Neural cell (in vitro differentiated cells): ENCODE data around the gene AEN. TPM values are rescaled to one million over a fixed set of nuclear protein-coding genes. Genes with fewer than 3 reads are reported as not detected.
"Not testable (repeated sequence)": the region's sequence is repeated elsewhere in the genome, so short reads cannot be mapped to it uniquely, and the experiment has no call there.

Experiments used
- H2AFZ ChIP-seq: fragments of 200-600, 300-800 bp; sonication (generic), shearing (Covaris generic); 2 replicates; pipeline ENCODE4 v1.6.0; 2014; ENCODE audit warnings: low read depth, mild to moderate bottlenecking, antibody characterized with exemption, low read length, moderate library complexity
- H3F3A ChIP-seq: fragments of 200-600 bp; shearing (Covaris generic); 2 replicates; pipeline ENCODE4 v1.6.1; 2016; ENCODE audit warnings: mild to moderate bottlenecking, moderate library complexity, mixed read lengths, antibody characterized with exemption, low read length; ENCODE audit not compliant: insufficient read depth, poor library complexity, severe bottlenecking
- H3K27ac ChIP-seq: fragments of 200-600, 300-800 bp; sonication (generic), shearing (Covaris generic); 2 replicates; pipeline ENCODE4 v1.5.1; 2014; ENCODE audit warnings: mild to moderate bottlenecking, low read length, moderate library complexity
- H3K27me3 ChIP-seq: fragments of 300-800, 200-600 bp; sonication (generic), shearing (Covaris generic); 2 replicates; pipeline ENCODE4 v1.6.0; 2014; ENCODE audit warnings: mild to moderate bottlenecking, low read depth, low read length, moderate library complexity; ENCODE audit not compliant: insufficient read depth
- H3K36me3 ChIP-seq: fragments of 300-800, 200-600 bp; sonication (generic), shearing (Covaris generic); 2 replicates; pipeline ENCODE4 v1.5.1; 2014; ENCODE audit warnings: mild to moderate bottlenecking, antibody characterized with exemption, low read length, moderate library complexity; ENCODE audit not compliant: insufficient read depth
- H3K4me2 ChIP-seq: fragments of 300-800, 200-600 bp; sonication (generic), shearing (Covaris generic); 2 replicates; pipeline ENCODE4 v1.6.0; 2014; ENCODE audit warnings: mild to moderate bottlenecking, low read length
- H3K4me3 ChIP-seq: fragments of 300-800, 200-600 bp; sonication (generic), shearing (Covaris generic); 2 replicates; pipeline ENCODE4 v1.5.1; 2014; ENCODE audit warnings: mild to moderate bottlenecking, low read length, moderate library complexity
- H3K79me2 ChIP-seq: fragments of 200-600 bp; shearing (Covaris generic); replicated peaks from 2 replicates; pipeline ENCODE4 v1.6.0; 2014; ENCODE audit warnings: mild to moderate bottlenecking, low read length, moderate library complexity; ENCODE audit not compliant: insufficient read depth
- H3K9ac ChIP-seq: fragments of 300-800, 200-600 bp; sonication (generic), shearing (Covaris generic); 2 replicates; pipeline ENCODE4 v1.6.1; 2016; ENCODE audit warnings: mild to moderate bottlenecking, low read length, mixed read lengths
- H3K9me2 ChIP-seq: fragments of 200-600 bp; shearing (Covaris generic); 2 replicates; pipeline ENCODE4 v1.6.1; 2016; ENCODE audit warnings: mild to moderate bottlenecking, low read length, mixed read lengths; ENCODE audit not compliant: insufficient read depth
- H3K9me3 ChIP-seq: fragments of 200-600, 300-800 bp; sonication (generic), shearing (Covaris generic); 2 replicates; pipeline ENCODE4 v1.6.1; 2016; ENCODE audit warnings: mild to moderate bottlenecking, mixed run types, low read length, moderate library complexity, mixed read lengths
- H4K20me1 ChIP-seq: fragments of 200-600 bp; shearing (Covaris generic); 2 replicates; pipeline ENCODE4 v1.6.1; 2016; ENCODE audit warnings: mild to moderate bottlenecking, mixed run types; ENCODE audit not compliant: insufficient read depth
- CTCF ChIP-seq: fragments of 450-650 bp; IDR thresholded peaks from 2 replicates; pipeline ENCODE4 v1.5.1; 2014; ENCODE audit warnings: antibody characterized with exemption, mild to moderate bottlenecking, moderate library complexity; ENCODE audit not compliant: poor library complexity, severe bottlenecking
- EP300 ChIP-seq: fragments of 450-650 bp; conservative IDR thresholded peaks from 2 replicates; pipeline ENCODE4 v1.6.1; 2014; ENCODE audit warnings: antibody characterized with exemption, mild to moderate bottlenecking, moderate library complexity; ENCODE audit not compliant: poor library complexity, severe bottlenecking
- EZH2 ChIP-seq: fragments of 200-600, 300-800 bp; shearing (Covaris generic), sonication (generic); IDR thresholded peaks from 2 replicates; pipeline ENCODE4 v1.6.1; 2014; ENCODE audit warnings: antibody characterized with exemption, low read length, borderline replicate concordance, mild to moderate bottlenecking; ENCODE audit not compliant: insufficient read depth, poor library complexity, severe bottlenecking
- MXI1 ChIP-seq: fragments of 450-650 bp; conservative IDR thresholded peaks from 2 replicates; pipeline ENCODE4 v1.6.1; 2014; ENCODE audit warnings: antibody characterized with exemption, mild to moderate bottlenecking; ENCODE audit not compliant: poor library complexity, severe bottlenecking
- POLR2AphosphoS5 ChIP-seq: IDR thresholded peaks from 2 replicates; pipeline ENCODE4 v1.6.1; 2012
- RAD21 ChIP-seq: fragments of 450-650 bp; conservative IDR thresholded peaks from 2 replicates; pipeline ENCODE4 v1.6.1; 2014; ENCODE audit warnings: antibody characterized with exemption, mild to moderate bottlenecking, moderate library complexity
- REST ChIP-seq: IDR thresholded peaks from 2 replicates; pipeline ENCODE4 v1.6.1; 2012; ENCODE audit warnings: borderline replicate concordance
- SMC3 ChIP-seq: fragments of 450-650 bp; conservative IDR thresholded peaks from 2 replicates; pipeline ENCODE4 v1.6.1; 2014; ENCODE audit warnings: antibody characterized with exemption, mild to moderate bottlenecking, moderate library complexity; ENCODE audit not compliant: poor library complexity
- TAF1 ChIP-seq: IDR thresholded peaks from 2 replicates; pipeline ENCODE4 v1.6.1; 2012; ENCODE audit warnings: low read depth
- polyA plus RNA-seq: library from polyadenylated mRNA; depleted of rRNA; stranded (reverse); fragments of >200 nt; gene quantifications from 2 replicates; pipeline ENCODE4 v1.2.3, GENCODE V29; 2014

The AEN gene
- polyA plus RNA-seq, 1 donor from 2014 or later: 17.2 TPM

GRCh38 chr15:88641959-88642452, 20.9 kb downstream of the AEN start:
- H3K27ac ChIP-seq: no peak overlapping the region
- no peak overlapping the region for H3K9ac ChIP-seq
- H3K79me2 ChIP-seq: no peaks in the 10 kb centered on the region
- no peaks in the 10 kb centered on the region for H3K9me2 ChIP-seq
- H3K9me3 ChIP-seq: no peaks in the 10 kb centered on the region
- no peak for TF ChIP-seq CTCF
- TF ChIP-seq RAD21: no peak
- TF ChIP-seq TAF1: no peak
- TF ChIP-seq MXI1: no peak
- TF ChIP-seq REST: no peak
- TF ChIP-seq POLR2AphosphoS5: no peak
- TF ChIP-seq EP300: no peak
- TF ChIP-seq SMC3: no peak
- TF ChIP-seq EZH2: no peak
- H3K4me3 ChIP-seq: no peak overlapping the region
- no peaks in the 10 kb centered on the region for H4K20me1 ChIP-seq
- H3K4me2 ChIP-seq: no peak overlapping the region
- H3K36me3 ChIP-seq: no peaks in the 10 kb centered on the region
- no peak overlapping the region for H2AFZ ChIP-seq
- H3F3A ChIP-seq: no peaks in the 10 kb centered on the region
- H3K27me3 ChIP-seq: no peaks in the 10 kb centered on the region

DNA sequence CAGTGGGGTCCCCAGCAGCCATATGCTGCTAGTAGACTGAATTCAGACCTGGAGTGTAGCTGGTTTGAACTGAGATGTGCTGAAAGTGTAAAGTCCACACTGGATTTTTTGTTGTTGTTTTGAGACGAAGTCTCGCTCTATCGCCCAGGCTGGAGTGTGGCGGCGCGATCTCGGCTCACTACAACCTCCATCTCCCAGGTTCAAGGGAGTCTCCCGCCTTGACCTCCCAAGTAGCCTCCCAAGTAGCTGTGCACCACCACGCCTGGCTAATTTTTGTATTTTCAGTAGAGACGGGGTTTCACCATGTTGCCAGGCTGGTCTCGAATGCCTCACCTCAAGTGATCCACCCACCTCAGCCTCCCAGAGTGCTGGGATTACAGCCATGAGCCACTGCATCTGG, 21.4 kb downstream of the AEN start:
- H2AFZ ChIP-seq, H3K9ac ChIP-seq, H3K4me2 ChIP-seq, H3F3A ChIP-seq, H3K79me2 ChIP-seq, H3K4me3 ChIP-seq, H3K9me2 ChIP-seq, H4K20me1 ChIP-seq, H3K27ac ChIP-seq, H3K27me3 ChIP-seq, H3K36me3 ChIP-seq, H3K9me3 ChIP-seq: not testable (repeated sequence)

DNA sequence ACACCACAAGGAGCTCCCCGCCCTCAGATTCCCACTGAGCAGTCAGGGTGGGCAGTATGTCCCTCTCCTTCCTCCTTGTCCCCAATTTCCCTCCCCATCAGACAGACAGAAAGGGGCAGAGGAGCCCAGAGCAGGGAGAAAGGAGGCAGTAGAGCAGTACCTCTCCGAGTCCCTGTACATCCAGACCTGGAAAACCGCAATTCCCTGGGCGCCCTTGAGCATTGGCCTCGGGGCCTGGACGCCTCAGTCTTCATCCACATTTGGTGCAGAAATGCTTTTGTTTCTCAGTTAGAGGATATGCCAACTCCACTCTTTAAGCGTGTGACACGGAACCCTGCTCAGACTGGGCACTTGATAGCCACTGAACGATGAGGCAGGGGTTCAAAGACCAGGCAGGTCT, 23.6 kb downstream of the AEN start:
- no peaks in the 10 kb centered on the region for H3K9me3 ChIP-seq
- H2AFZ ChIP-seq: no peak overlapping the region
- no peaks in the 10 kb centered on the region for H3K27me3 ChIP-seq
- no peaks in the 10 kb centered on the region for H3K36me3 ChIP-seq
- no peak overlapping the region for H3K4me2 ChIP-seq
- no peaks in the 10 kb centered on the region for H3F3A ChIP-seq
- H3K9me2 ChIP-seq: no peaks in the 10 kb centered on the region
- no peak overlapping the region for H3K4me3 ChIP-seq
- no peak for TF ChIP-seq SMC3
- no peak for TF ChIP-seq RAD21
- H3K27ac ChIP-seq: no peak overlapping the region
- H3K9ac ChIP-seq: no peak overlapping the region
- no peaks in the 10 kb centered on the region for H4K20me1 ChIP-seq
- no peaks in the 10 kb centered on the region for H3K79me2 ChIP-seq
